A549 (cell line): ENCODE data around the gene GARS1. TPM values are rescaled to one million over a fixed set of nuclear protein-coding genes. Genes with fewer than 3 reads are reported as not detected.

Experiments
- ATAC-seq, 2 experiments: fragments of 200-7000 bp in 1 of 2; fragments of >200 bp in 1 of 2; cut with Nextera tagmentation in 1 of 2; cut with Tn5 transposase in 1 of 2; 3 replicates each; pipeline versions ENCODE4 v1.8.0 to v1.9.1; 2018 to 2020; ENCODE audit warnings: mild to moderate bottlenecking in 1 of 2, moderate library complexity in 1 of 2
- CTCF ChIA-PET: fragments of 300-600 bp; sonication (Branson Sonifier 250); formaldehyde crosslinking; extraction: SDS; loops from one replicate; lab custom pipeline; 2021; ENCODE audit warnings: antibody characterized with exemption, inconsistent platforms; lab: Yijun Ruan, JAX
- POLR2A ChIA-PET: fragments of 350-600 bp; formaldehyde crosslinking; extraction: SDS; loops from one replicate; lab custom pipeline; 2021; ENCODE audit warnings: antibody characterized with exemption, inconsistent platforms; lab: Yijun Ruan, JAX
- DNase-seq, 2 experiments: peaks; one replicate each; pipeline versions ENCODE4 v3.0.0 to v3.0.0-alpha.2; 2011 to 2016; ENCODE audit warnings: low read depth in 1 of 2, low spot score in 1 of 2
- FAIRE-seq: peaks from 2 replicates; lab custom pipeline; 2011; peaks lifted over from hg19 to GRCh38; lab: Jason Lieb, UNC
- H3K27ac ChIP-seq, 2 experiments: fragments of >200 bp; sonication (Bioruptor Twin); formaldehyde crosslinking; 3 replicates each; pipeline ENCODE4 v1.5.1; 2016 to 2017
- H3K4me1 ChIP-seq: fragments of >200 bp; sonication (Bioruptor Twin); formaldehyde crosslinking; 3 replicates; pipeline ENCODE4 v1.6.1; 2016
- H3K4me2 ChIP-seq: fragments of >200 bp; sonication (Bioruptor Twin); formaldehyde crosslinking; 3 replicates; pipeline ENCODE4 v1.6.1; 2016
- H3K4me3 ChIP-seq: fragments of >200 bp; sonication (Bioruptor Twin); formaldehyde crosslinking; 3 replicates; pipeline ENCODE4 v1.5.1; 2016
- H3K9me3 ChIP-seq: fragments of >200 bp; sonication (Bioruptor Twin); formaldehyde crosslinking; 3 replicates; pipeline ENCODE4 v1.6.1; 2016
- ATOH8 ChIP-seq: fragments of 250-450 bp; sonication (Bioruptor Pico); IDR thresholded peaks from 2 replicates; pipeline ENCODE4 v1.5.0; 2020; ENCODE audit warnings: low read depth, mild to moderate bottlenecking, moderate library complexity
- BHLHE40 ChIP-seq: IDR thresholded peaks from 2 replicates; pipeline ENCODE4 v1.6.1; 2012; ENCODE audit warnings: low read depth, low read length, inconsistent platforms
- CBX8 ChIP-seq: fragments of 200-600 bp; sonication (generic); IDR thresholded peaks from 2 replicates; pipeline ENCODE4 v1.6.1; 2016
- E2F6 ChIP-seq: IDR thresholded peaks from 2 replicates; pipeline ENCODE4 v1.6.1; 2012; ENCODE audit warnings: low read depth, borderline replicate concordance
- EP300 ChIP-seq, 2 experiments: fragments of >200 bp; sonication (Bioruptor Twin); formaldehyde crosslinking; IDR thresholded peaks; 2 replicates in 1 of 2; 3 replicates in 1 of 2; pipeline ENCODE4 v1.6.1; 2016 to 2017
- ESRRA ChIP-seq: fragments of 150-350 bp; IDR thresholded peaks from 2 replicates; pipeline ENCODE4 v1.6.1; 2014; ENCODE audit warnings: mild to moderate bottlenecking, low read length, borderline replicate concordance
- FOSB ChIP-seq: fragments of 250-450 bp; sonication (Bioruptor Pico); IDR thresholded peaks from 2 replicates; pipeline ENCODE4 v1.5.0; 2020; ENCODE audit warnings: mild to moderate bottlenecking, moderate library complexity
- FOSL2 ChIP-seq, 2 experiments: fragments of 450-650 bp in 1 of 2; fragments of >200 bp in 1 of 2; sonication (Bioruptor Twin) in 1 of 2; formaldehyde crosslinking; IDR thresholded peaks; 2 replicates each; pipeline versions ENCODE4 v1.5.0 to v1.6.1; 2016 to 2020; ENCODE audit warnings: mild to moderate bottlenecking in 1 of 2, moderate library complexity in 1 of 2
- FOXS1 ChIP-seq: fragments of 250-450 bp; sonication (Bioruptor Pico); IDR thresholded peaks from 2 replicates; pipeline ENCODE4 v1.5.0; 2020; ENCODE audit warnings: mild to moderate bottlenecking, moderate library complexity
- GATA3 ChIP-seq: IDR thresholded peaks from 2 replicates; pipeline ENCODE4 v1.6.1; 2012; ENCODE audit warnings: borderline replicate concordance
- HDAC2 ChIP-seq: fragments of 200-600 bp; sonication (generic); IDR thresholded peaks from 2 replicates; pipeline ENCODE4 v1.6.1; 2016
- HEYL ChIP-seq: fragments of 250-450 bp; sonication (Bioruptor Pico); IDR thresholded peaks from 2 replicates; pipeline ENCODE4 v1.8.0; 2021; ENCODE audit warnings: mild to moderate bottlenecking, moderate library complexity
- MAX ChIP-seq: IDR thresholded peaks from 2 replicates; pipeline ENCODE4 v1.6.1; 2012
- MAZ ChIP-seq: fragments of 150-350 bp; IDR thresholded peaks from 2 replicates; pipeline ENCODE4 v1.6.1; 2014; ENCODE audit warnings: antibody characterized with exemption, low read depth, low read length, borderline replicate concordance
- MYC ChIP-seq: IDR thresholded peaks from 2 replicates; pipeline ENCODE4 v1.6.1; 2012; ENCODE audit warnings: mild to moderate bottlenecking, inconsistent platforms, low read length, improper control_type of control experiment, borderline replicate concordance
- NFE2L2 ChIP-seq: fragments of 150-350 bp; conservative IDR thresholded peaks from 2 replicates; pipeline ENCODE4 v1.6.1; 2014; ENCODE audit warnings: low read length
- NPAS2 ChIP-seq: fragments of 250-450 bp; sonication (Bioruptor Pico); IDR thresholded peaks from 2 replicates; pipeline ENCODE4 v1.8.0; 2022; ENCODE audit warnings: mild to moderate bottlenecking, moderate library complexity, borderline replicate concordance
- POLR2A ChIP-seq: IDR thresholded peaks from 2 replicates; pipeline ENCODE4 v1.6.1; 2012; ENCODE audit warnings: mild to moderate bottlenecking, low read length
- RFX5 ChIP-seq: fragments of 450-650 bp; IDR thresholded peaks from 2 replicates; pipeline ENCODE4 v1.7.1; 2014; ENCODE audit warnings: antibody characterized with exemption, mild to moderate bottlenecking, moderate library complexity
- RNF2 ChIP-seq: fragments of 200-600 bp; sonication (generic); IDR thresholded peaks from 2 replicates; pipeline ENCODE4 v1.6.1; 2016; ENCODE audit warnings: low read depth, mild to moderate bottlenecking, antibody characterized with exemption, moderate library complexity, borderline replicate concordance
- ZNF302 ChIP-seq: fragments of 250-450 bp; sonication (Bioruptor Pico); IDR thresholded peaks from 2 replicates; pipeline ENCODE4 v1.9.0; 2021; ENCODE audit warnings: inconsistent platforms, mild to moderate bottlenecking, moderate library complexity
- WGBS: methylation state at CpG from one replicate; pipeline ENCODE4 v1.1.6; 2017; ENCODE audit errors: missing lambda C conversion rate; 5-methylcytosine and 5-hydroxymethylcytosine counted together
- polyA plus RNA-seq, 4 experiments: library from polyadenylated mRNA; depleted of rRNA in 3 of 4; stranded (reverse); fragments of >200 nt; fragmentation: RNase III in 1 of 4; extraction: RNeasy Plus Mini Kit Qiagen cat#74134 plus additional on column Dnase treatment in 1 of 4; gene quantifications; 2 replicates in 3 of 4; 3 replicates in 1 of 4; pipeline ENCODE4 v1.2.3, GENCODE V29; 2011 to 2017
- TF ChIP-seq, protein P1 (sequence below): fragments of 150-350 bp; IDR thresholded peaks from 2 replicates; pipeline ENCODE4 v1.6.1; 2014; ENCODE audit warnings: low read depth, mild to moderate bottlenecking, low read length
- TF ChIP-seq, protein P2 (sequence below): fragments of 450-650 bp; IDR thresholded peaks from 2 replicates; pipeline ENCODE4 v1.6.1; 2014; ENCODE audit warnings: antibody characterized with exemption
- TF ChIP-seq, protein P3 (sequence below): IDR thresholded peaks from 2 replicates; pipeline ENCODE4 v1.6.1; 2012

GARS1 gene
- polyA plus RNA-seq, 2 of the 4 experiments (the other 2 are of a cell fraction), result 134 to 608 TPM

GRCh38 chr7:30604901-30605300 lies 10.2 kb downstream of the GARS1 start:
- Histone ChIP-seq H3K27ac (no peak overlapping the region), H3K4me1 (no peaks in the 10 kb centered on the region), H3K4me2 (no peak overlapping the region), H3K9me3 (no peaks in the 10 kb centered on the region), H3K4me3 (no peak overlapping the region)
- 88% methylated on average over 3 of the region's 3 CpGs for WGBS
- DNase-seq (no peak), FAIRE-seq (peak; percentile 32), ATAC-seq (no peak)
- ChIA-PET CTCF (interaction anchor here (1.5 to 1.8 kb wide), 2 partner anchors 13 to 136 kb away, joined by 3 to 5 read pairs; no protein-coding TSS in a partner anchor), POLR2A (interaction anchor here (1.3 kb wide), 1 partner anchor 9 kb away, joined by 6 read pairs; no protein-coding TSS in a partner anchor)
- no peak for TF ChIP-seq MYC
- TF ChIP-seq MAZ, result no peak
- no peak for TF ChIP-seq ZNF302 (CRISPR knock-in tag)
- TF ChIP-seq ESRRA, result no peak
- no peak for TF ChIP-seq RNF2
- no peak for TF ChIP-seq POLR2A
- TF ChIP-seq, protein P1, sequence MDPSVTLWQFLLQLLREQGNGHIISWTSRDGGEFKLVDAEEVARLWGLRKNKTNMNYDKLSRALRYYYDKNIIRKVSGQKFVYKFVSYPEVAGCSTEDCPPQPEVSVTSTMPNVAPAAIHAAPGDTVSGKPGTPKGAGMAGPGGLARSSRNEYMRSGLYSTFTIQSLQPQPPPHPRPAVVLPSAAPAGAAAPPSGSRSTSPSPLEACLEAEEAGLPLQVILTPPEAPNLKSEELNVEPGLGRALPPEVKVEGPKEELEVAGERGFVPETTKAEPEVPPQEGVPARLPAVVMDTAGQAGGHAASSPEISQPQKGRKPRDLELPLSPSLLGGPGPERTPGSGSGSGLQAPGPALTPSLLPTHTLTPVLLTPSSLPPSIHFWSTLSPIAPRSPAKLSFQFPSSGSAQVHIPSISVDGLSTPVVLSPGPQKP, result no peak
- TF ChIP-seq HDAC2, result no peak
- no peak for TF ChIP-seq FOSB (CRISPR knock-in tag)
- TF ChIP-seq E2F6, result no peak
- TF ChIP-seq RFX5, result no peak
- TF ChIP-seq BHLHE40, result no peak

- H3K4me3 ChIP-seq, result no peak overlapping the region
- TF ChIP-seq NFE2L2 (no peak), CBX8 (no peak), MAX (no peak), HEYL (CRISPR knock-in tag) (no peak), NPAS2 (CRISPR knock-in tag) (no peak), RFX5 (no peak), FOSL2 (IDR thresholded peaks at IDR 0.05) (no peak), FOSL2 (CRISPR knock-in tag; IDR thresholded peaks at IDR 0.05) (no peak), ATOH8 (CRISPR knock-in tag) (no peak), FOXS1 (CRISPR knock-in tag) (no peak), GATA3 (no peak), EP300 (IDR thresholded peaks at IDR 0.05) (no peak)
- TF ChIP-seq, protein P2, sequence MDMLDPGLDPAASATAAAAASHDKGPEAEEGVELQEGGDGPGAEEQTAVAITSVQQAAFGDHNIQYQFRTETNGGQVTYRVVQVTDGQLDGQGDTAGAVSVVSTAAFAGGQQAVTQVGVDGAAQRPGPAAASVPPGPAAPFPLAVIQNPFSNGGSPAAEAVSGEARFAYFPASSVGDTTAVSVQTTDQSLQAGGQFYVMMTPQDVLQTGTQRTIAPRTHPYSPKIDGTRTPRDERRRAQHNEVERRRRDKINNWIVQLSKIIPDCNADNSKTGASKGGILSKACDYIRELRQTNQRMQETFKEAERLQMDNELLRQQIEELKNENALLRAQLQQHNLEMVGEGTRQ, result no peak
- TF ChIP-seq, protein P3, sequence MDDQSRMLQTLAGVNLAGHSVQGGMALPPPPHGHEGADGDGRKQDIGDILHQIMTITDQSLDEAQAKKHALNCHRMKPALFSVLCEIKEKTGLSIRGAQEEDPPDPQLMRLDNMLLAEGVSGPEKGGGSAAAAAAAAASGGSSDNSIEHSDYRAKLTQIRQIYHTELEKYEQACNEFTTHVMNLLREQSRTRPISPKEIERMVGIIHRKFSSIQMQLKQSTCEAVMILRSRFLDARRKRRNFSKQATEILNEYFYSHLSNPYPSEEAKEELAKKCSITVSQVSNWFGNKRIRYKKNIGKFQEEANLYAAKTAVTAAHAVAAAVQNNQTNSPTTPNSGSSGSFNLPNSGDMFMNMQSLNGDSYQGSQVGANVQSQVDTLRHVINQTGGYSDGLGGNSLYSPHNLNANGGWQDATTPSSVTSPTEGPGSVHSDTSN, result no peak
- ATAC-seq (no peak), DNase-seq (no peak), FAIRE-seq (no peak)
- CTCF ChIA-PET, result no interaction called here
- H3K4me1 ChIP-seq, result no peaks in the 10 kb centered on the region
- POLR2A ChIA-PET, result interaction anchor here (1.3 kb wide), 1 partner anchor 10 kb away, joined by 6 read pairs; no protein-coding TSS in a partner anchor
- no peak overlapping the region for H3K4me2 ChIP-seq
- no peaks in the 10 kb centered on the region for H3K9me3 ChIP-seq
- H3K27ac ChIP-seq, result no peak overlapping the region
- 93% methylated on average over 3 of the region's 3 CpGs for WGBS
These were observed 11.2 kb downstream of the GARS1 start for GRCh38 chr7:30605832-30606231.
